ENCODE measurements around the gene REEP5. TPM values are rescaled to one million over a fixed set of nuclear protein-coding genes. Genes with fewer than 3 reads are reported as not detected.
"Not testable (repeated sequence)": the region's sequence is repeated elsewhere in the genome, so short reads cannot be mapped to it uniquely, and the experiment has no call there.

Gene REEP5
- polyA plus RNA-seq, 12 donors, result 57.5 to 83.9 (median 73.0) TPM; not detected in 1

DNA sequence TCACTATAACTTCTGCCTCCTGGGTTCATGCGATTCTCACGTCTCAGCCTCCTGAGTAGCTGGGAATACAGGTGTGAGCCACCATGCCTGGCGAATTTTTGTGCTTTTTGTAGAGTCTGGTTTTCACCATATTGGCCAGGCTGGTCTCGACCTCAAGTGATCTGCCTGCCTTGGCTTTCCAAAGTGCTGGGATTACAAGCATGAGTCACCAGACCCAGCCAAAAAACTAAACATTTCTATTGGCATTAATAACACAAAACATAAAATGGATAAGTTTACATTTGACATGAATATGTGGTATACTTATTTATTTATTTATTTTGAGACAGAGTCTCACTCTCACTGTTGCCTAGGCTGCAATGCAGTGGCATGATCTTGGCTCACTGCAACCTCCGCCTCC, 13.6 kb upstream of the REEP5 start:
- DNase-seq, result no peak

DNA sequence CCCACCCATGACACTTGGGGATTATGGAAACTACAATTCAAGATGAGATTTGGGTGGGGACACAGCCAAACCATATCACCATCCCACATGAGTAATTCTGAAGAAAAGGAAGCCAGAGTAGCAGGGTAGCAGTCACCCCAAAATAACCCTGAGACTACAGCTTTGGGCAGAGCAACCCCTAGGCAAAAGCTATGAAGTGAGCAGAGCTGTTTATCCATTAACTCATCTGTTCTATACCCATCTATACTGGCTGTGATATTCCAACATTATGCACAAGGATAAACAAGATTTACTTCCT, 12.3 kb upstream of the REEP5 start:
- no peak for DNase-seq

DNA sequence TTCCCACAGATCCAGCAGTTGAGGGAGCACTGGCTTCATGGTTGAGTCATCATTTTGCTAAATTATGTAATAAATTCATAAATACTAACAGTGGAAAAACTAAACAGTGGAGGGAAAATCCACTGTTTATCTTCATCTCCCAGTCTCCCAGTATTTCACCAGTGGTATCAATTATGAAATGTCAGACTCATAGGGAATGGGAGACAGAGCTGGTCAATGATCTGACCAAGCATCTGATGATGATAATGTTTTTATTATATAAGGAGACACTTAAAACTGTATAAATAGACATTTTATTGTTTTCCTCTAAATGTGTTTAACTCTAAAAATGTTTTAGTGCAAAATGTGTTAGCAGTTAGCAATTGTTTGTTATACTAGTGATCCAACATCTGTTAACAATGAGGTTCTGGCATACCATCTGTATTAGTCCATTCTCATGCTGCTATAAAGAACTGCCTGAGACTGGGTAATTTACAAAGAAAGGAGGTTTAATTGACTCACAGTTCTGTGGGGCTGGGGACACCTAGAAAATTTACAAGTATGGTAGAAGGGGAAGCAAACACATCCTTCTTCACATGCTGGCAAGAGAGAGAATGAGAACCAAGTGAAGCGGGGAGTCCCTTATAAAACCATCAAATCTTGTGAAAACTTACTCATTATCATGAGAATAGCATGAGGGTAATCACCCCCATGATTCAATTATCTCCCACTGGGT, 11.8 kb upstream of the REEP5 start:
- DNase-seq, result peak; percentile 46

DNA sequence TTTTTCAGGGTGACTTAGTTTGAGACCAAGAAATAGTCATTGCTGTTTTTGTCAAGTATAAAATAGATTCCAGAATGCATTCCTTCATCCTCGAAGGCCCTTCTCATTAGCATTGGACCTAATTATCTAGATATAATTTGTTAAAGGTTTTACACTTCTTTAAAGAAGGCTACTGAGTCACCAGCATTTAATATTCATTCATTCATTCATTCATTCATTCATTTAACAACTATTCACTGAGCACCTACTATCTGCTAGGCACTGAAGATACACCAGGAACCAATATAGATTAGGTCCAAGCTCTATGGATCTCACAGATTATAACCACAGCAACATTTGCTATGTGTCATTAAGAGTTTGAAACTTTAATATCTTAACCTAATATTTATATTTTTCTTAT, 11.1 kb upstream of the REEP5 start:
- DNase-seq, result no peak

DNA sequence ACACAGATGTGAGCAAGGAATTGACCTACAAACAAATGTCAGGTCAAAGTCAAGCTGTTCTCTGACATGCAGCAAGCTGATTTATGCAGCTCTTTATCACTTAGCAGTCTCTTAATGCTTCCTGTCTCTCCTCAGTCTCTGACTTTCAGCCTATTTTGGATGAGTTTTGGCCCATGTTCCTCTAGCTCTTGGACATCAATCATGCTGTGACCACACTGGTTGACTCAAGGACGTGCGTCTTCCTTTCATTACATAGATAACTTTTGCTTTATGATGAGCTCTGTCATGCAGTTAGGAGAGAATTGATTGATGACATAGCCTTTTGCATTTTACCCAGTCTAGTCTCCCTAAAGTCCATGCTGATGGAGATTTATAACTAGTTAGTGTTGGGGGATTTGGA, 9.4 kb upstream of the REEP5 start:
- DNase-seq, result no peak

DNA sequence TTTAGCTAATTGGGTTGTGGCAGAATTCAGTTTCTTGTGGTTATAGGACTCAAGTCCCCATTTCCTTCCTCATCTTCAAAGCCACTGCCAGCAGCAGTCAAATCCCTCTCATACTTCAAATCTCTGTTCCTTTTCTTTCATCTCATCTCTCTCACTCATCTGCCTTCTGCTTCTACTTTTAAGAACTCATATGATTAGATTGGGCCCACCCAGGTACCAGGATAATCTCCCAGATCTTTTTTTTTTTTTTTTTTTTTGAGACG, 8.0 kb upstream of the REEP5 start:
- DNase-seq, result no peak

DNA sequence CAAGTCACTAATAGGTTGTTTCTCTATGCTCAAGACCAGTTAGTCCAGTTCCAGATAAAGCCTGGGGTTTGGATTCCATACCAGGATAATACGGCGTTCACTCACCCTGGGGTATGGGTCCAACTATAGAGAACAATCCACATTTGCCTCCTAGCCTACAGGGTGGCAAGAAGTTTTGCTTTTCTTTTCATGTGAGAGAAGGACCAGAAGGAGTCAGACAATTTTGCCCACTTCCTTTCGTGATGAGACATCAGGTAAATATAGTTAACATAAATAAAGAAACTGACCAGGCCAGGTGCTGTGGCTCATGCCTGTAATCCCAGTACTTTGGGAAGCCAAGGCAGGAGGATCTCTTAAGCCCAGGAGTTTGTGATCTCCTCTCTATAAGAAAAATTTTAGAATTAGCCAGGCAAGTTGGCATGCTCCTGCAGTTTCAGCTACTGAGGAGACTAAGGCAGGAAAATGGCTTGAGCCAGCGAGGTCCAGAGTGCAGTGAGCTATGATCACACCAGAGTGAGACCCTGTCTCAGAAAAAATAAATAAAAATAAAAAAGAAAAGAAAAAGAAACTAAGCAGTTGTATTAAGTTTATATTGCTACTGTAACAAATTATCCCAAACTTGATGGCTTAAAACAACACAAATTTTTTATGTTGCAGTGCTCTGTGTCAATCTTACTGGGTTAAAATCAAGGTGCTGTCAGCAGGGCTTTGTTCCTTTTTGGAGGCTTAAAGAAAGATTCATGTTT, 7.5 kb upstream of the REEP5 start:
- DNase-seq, result no peak

DNA sequence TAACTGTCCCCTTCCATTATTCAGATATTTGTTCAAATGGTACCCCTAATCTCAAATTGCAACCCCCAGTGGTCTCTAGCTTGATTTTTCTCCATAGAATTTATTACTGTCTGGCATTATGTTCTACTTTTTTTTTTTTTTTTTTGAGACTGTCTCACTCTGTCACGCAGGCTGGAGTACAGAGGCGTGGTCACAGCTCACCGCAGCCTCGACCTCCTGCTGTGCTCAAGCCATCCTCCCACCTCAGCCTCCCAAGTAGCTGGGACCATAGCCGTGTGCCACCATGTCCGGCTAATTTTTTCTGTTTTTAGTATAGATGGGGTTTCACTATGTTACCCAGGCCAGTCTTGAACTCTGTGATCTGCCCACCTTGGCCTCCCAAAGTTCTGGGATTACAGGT, 2.0 kb upstream of the REEP5 start:
- DNase-seq, result no peak

DNA sequence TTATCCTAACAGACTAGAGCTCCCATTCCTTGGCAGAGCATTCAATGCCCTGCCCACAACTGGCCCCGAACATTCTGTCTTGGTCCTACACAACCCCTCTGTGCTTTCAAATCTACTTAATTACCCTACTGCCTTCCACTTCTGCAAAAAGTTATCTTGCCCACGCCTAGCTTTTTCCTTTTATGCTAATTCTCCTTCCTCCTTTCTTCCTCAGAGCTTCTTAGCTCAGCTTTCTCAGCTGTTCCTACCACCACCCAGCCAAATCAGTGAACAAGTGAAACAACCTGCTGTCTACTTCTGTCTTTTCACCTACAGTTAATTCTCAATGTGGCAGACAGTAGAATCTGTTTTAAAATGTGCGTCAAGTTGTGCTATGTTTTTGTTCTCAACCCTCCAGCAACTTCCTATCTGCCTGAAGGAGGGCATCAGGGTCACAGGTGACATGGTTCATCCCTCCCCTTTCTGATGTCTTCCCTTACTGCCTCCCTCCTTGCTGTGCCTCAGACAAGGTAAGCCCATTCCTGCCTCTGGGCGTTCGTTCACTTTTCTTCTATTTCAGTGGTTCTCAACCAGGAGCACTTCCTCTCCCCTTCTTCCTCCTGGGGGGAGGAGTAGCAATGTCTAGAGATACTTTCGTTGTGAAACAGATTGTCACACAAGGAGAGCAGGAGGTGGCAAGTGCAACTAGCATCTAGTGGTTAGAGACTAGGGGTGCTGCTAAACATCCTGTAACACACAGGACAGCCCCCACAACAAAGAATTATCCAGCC, 1.3 kb upstream of the REEP5 start:
- no peak for DNase-seq

DNA sequence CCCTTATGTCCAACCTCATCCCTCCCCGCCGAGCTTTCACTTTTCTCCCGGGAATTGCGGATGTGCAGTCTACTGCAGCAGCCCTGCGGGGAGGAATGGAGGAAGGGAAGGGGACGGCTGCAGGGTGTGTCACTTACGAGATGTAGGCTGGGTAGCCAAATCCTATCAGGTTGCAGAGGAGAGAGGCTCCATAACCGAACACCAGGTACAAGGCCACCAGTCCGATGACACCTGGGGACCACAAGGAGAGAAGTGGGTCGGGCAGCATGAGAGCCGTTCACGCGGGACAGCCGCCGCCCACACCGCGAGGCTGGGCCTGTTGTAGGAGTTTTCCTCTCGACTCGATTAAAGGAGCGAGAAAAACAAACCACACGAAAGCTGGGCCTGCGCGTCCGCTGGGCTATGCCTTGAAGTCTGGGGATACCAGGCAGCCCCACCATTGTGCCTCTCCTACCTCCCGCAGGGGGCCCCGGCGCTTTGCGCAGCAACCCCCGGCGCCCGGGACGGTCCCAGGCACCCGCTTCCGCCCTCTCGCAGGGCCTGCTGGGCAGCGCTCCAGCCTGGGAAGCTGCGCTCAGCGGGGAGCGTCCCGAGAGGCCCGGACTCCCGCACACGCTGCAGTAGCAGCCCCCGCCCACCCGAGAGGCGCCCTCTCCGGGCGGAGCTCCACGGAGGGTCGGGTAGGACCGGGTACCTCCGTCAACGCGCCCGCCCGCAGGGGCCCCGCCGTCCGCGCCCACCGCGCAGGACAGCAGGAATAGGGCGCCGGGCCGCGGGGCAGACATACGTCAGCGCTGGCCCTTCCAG, 798 bp downstream of the REEP5 start:
- peak; percentile 59 for DNase-seq

DNA sequence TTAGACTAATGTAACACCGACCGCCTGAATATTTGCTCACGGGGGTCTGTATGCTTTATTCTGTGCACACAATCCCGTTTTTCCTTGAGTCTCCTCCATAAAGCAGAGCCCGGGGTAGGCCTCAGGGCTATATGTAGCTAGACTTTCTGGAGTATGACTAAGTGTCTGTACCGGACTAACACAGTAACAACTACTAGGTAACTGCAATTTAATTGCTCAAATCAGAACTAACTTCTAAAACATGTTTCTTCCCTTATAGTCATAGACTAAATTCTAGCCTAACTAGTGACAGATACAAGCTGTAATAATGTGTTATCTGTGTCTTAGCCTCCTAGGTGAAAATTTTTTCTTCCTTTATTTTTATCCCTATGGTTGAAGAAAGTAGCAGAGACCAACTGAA, 2.1 kb downstream of the REEP5 start:
- DNase-seq, result no peak

DNA sequence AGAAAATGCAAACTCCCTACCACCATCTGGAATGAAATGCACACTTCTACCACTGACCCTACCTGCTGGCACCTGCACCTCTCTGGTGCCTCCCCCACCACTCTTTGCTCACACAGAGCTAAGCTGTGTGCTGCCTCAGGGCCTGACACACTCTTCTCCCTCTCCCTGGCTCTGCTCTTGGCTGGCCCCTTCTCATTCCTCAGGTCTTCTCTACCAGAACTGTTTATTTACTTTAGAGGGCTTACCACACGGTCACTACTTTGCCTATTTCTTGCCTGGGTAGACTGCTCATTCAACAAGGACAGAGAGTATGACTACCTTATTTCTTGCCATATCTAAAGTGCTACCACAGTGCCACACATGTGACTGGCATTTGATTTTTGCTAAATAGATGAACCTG, 3.3 kb downstream of the REEP5 start:
- no peak for DNase-seq

DNA sequence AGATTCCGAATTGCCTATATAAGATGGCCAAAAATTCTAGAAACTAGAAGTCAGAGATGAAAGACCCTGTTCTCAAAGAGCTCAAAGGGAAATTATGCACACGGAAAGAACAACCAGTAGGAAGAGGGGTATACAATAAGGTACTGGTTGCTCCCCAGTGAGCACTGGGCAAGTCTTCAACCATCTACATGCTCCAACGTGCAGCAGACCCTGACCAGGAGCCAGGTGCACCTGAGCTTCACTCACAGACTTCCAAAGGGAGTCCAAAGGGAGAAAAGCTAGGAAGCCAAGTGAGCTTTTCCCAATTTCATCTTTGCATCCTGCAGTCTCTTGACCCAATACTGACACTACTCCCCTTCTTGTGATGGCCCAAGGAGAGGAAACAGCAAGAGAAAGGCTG, 3.9 kb downstream of the REEP5 start:
- no peak for DNase-seq

DNA sequence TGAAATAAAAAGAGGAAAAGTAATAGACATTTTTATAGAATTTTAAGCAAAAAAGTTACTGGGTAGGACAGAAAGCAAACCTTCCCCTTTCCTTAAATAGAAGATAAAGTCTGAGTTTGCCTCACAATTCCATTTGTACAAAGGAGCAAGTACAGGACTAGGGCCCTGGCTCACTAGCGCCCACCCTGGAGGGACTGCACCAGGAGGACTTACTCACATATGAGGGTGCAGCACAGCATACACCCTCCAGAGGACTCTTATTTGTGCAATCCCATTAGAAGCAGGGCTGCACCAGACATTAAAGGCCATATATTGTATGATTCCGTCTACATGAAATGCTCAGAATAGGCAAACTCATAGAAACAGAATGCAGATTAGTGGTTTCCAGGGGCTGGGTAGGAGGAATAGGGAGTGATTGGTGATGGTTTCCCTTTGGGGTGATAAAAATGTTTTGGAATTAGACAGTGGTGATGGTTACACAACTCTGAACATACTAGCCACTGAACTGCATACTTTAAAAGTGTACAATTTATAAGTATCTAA, 4.5 kb downstream of the REEP5 start:
- DNase-seq, result no peak

DNA sequence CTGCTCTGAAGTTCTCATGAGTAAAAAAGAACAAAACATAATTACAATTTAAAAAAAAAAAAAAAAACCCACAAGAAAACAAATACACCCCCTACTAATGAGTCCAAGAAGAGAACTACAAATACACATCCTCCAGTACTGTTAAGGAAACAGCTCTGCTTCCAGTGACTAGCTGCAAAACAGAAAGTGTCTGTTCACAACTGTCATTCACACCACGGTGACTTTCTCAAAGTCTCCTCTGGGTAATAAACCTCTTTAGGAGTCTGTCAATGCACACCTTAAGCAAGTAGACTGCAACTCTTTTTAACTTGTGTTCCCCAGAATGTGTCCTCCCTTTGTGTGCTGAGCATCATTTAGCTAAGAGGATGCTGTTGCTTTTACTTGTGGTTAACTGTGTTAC, 6.2 kb downstream of the REEP5 start:
- DNase-seq, result no peak

DNA sequence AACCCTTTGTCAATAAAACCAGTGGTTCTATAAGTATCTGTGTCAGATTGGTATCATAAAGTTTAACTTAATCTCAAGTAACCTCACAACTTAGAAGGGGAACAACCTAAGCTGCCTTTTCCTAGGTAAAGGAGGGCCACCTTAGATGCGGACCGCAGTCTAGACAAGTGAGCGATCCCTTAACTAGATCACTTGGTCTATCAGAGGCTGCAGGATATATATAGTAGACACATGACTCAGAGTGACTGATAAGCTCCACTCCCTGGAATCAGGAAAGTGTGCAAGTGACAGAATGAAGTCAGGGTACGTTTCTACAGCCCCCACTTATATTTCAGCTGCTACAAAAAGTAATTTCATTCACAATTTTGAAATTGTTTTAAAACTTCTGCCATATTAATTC, 7.4 kb downstream of the REEP5 start:
- DNase-seq, result no peak

DNA sequence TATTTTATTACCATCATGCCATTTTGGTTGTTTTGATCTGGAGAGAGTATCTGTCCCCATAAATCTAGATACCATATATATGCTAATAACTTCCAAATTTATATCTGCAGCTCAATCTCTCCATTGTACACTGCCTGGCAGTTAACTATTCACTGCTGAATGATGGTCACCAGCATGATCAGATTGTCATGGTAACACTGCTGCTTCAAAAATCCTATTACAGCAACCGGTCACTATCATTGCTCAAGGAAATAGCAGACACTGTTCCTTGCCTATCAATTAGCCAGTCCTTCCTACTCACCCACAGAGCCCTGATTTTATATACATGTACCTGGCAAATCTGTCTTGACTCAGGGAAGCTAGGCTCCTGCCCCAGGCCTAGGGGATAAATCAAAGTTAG, 11.5 kb downstream of the REEP5 start:
- DNase-seq, result no peak

DNA sequence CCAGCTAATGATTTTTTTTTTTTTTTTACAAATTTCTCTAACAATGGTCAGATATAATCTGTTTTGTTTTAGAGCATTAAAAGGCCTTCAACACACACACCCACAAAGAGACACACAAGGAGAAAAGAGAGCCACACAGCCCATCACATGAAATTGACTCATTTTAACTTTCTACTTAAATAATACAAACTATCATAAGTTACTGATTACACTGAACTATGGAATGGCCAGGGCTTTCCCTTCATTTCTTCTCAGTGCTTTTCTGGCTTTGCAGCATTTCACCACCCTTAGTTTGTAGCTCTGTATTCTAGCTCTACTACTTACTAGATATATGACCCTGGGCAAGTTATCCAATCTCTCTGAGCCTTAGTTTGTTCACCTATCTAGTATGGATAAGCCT, 13.2 kb downstream of the REEP5 start:
- no peak for DNase-seq

DNA sequence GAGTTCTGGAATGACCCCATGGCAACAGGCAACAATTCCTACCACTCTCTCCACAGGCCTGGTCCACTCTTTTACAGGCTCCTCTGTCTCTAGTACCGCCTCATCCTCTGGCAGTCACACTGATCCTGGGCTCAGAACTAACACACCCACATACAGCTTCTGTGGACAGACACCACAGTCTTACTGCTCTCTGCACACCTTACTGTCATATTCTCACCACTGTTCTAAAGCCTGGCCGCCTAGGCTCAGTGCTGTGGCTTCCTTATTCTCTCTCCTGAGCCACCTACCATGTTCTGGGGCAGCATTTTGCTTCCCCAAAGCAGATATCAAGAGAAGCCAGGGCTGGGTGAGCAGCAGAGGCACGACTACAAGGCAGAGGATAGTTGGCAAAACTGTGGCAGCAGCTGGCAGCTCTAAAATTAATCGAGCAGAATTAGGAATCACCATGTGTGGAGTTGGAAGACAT, 14.8 kb downstream of the REEP5 start:
- DNase-seq, result no peak

DNA sequence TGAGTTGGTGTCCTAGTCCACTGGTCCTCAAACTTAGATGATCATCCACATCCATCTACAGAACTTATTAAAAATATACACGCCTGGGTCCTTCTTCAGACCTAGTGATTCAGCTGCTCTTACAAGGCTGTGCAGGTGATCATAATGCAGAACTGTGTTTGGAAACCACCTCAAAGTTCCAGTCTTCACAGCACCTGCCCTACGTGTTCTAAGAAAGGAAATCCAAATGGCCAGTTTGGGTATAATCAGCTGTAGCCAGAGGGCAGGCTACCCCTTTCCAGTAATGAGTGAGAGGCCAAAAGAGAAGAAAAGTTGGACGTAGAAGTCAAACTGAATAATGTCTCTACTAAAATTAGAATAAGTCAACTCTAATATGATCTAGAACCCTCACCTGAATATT, 15.4 kb downstream of the REEP5 start:
- DNase-seq, result no peak

DNA sequence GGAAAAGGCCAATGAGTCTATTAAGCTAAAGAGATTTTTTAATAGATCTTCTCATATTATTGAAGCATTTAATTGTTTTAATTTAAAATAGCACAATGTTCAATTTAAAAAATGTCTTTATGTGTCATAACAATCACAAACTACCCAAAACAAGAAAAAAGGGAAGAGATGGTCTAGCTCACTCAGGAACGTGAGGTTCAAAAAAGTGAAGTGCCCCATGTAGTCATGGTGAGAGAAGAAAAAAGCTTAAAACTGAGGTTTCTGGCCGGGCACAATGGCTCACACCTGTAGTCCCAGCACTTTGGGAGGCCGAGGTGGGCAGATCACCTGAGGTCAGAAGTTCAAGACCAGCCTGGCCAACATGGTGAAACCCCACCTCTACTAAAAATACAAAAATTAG, 17.0 kb downstream of the REEP5 start:
- not testable (repeated sequence) for DNase-seq

DNA sequence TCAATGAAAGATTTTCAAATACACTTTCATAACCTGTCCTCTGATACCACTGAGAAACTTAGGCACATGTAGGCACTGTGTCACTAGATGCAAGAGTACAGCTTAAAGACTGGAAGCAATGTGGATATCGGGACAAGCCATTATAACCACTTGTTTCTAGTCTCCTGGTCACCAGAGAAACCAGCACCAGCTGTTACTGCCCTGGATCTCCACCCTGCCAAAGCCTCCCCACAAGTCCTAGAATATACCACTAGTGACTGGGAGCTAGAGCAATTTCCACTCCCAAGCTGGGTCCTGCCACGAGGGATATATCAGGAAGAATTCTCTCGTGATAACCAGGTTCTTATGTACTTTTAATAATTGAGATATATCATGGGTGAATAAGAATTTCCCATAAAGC, 19.5 kb downstream of the REEP5 start:
- DNase-seq, result no peak

Data from muscle of arm (tissue), 12 donors.